ENCODE data around the gene FOXA1.

Gene FOXA1

DNA sequence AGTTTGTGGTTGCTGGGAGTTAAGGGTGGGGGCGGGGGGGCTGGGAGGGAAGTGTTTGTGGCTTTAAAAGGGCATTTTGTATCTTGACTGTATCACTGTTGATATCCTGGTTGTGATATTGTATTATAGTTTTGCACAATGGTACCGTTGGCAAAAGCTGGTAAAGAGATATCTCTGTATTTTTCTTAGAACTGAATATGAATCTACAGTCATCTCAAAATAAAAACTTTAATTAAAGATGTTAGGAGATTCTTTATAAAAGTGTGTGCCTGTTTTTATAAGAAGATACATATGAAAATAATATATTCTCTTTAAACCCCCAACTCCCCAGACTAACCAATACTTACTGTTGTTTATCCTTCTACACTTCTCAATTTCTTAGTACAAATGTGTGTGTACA lies 43.5 kb upstream of the FOXA1 start:
- Histone ChIP-seq H3K9me3 (replicated peaks; ENCODE audit: insufficient read depth, low read length) (no peaks in the 10 kb centered on the region), H3K4me3 (ENCODE audit: low read length) (no peak overlapping the region), H3K4me1 (ENCODE audit: low read length) (no peaks in the 10 kb centered on the region), H4K20me1 (ENCODE audit: insufficient read depth, low read length) (no peaks in the 10 kb centered on the region), H3K27ac (ENCODE audit: low read length) (no peak overlapping the region), H3K36me3 (replicated peaks; ENCODE audit: insufficient read depth, low read length) (no peaks in the 10 kb centered on the region), H3K9ac (ENCODE audit: low read length) (no peak overlapping the region), H3F3A (ENCODE audit: insufficient read depth, low read length) (no peaks in the 10 kb centered on the region), H3K27me3 (replicated peaks; ENCODE audit: insufficient read depth, low read length) (no peaks in the 10 kb centered on the region), H3K79me2 (ENCODE audit: low read length) (no peaks in the 10 kb centered on the region), H3K9me2 (replicated peaks; ENCODE audit: insufficient read depth, low read length) (no peaks in the 10 kb centered on the region), H2AFZ (ENCODE audit: low read length) (no peak overlapping the region), H3K4me2 (ENCODE audit: low read depth, low read length) (no peak overlapping the region)
- TF ChIP-seq, protein P1, sequence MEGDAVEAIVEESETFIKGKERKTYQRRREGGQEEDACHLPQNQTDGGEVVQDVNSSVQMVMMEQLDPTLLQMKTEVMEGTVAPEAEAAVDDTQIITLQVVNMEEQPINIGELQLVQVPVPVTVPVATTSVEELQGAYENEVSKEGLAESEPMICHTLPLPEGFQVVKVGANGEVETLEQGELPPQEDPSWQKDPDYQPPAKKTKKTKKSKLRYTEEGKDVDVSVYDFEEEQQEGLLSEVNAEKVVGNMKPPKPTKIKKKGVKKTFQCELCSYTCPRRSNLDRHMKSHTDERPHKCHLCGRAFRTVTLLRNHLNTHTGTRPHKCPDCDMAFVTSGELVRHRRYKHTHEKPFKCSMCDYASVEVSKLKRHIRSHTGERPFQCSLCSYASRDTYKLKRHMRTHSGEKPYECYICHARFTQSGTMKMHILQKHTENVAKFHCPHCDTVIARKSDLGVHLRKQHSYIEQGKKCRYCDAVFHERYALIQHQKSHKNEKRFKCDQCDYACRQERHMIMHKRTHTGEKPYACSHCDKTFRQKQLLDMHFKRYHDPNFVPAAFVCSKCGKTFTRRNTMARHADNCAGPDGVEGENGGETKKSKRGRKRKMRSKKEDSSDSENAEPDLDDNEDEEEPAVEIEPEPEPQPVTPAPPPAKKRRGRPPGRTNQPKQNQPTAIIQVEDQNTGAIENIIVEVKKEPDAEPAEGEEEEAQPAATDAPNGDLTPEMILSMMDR (IDR thresholded peaks at IDR 0.05; ENCODE audit: low read length), result no peak
- TF ChIP-seq EZH2 (optimal IDR thresholded peaks at IDR 0.05; ENCODE audit: low read depth, low read length) (no peak), EZH2phosphoT487 (IDR thresholded peaks at IDR 0.05; ENCODE audit: low read length) (no peak)
- DNase-seq, result no peak

DNA sequence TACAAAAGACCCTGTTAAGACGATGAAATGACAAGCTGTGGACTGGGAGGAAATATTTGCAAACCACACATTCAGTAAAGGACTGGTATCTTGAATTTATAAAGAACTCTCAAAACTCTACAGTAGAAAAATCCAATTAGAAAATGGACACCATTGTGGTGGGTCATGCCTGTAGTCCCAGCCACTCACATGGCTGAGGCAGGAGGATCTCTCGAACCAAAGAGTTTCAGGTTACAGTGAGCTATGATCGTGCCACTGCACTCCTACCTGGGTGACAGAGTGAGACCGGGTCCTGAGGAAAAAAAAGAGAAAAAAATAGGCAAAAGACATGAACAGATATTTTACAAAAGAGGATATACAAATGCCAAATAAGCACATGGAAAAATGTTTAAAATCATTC lies 42.3 kb upstream of the FOXA1 start:
- no peak overlapping the region for H2AFZ ChIP-seq (ENCODE audit: low read length)
- H3K79me2 ChIP-seq (ENCODE audit: low read length), result no peaks in the 10 kb centered on the region
- no peaks in the 10 kb centered on the region for H3F3A ChIP-seq (ENCODE audit: insufficient read depth, low read length)
- DNase-seq, result no peak
- no peaks in the 10 kb centered on the region for H3K4me1 ChIP-seq (ENCODE audit: low read length)
- H3K4me3 ChIP-seq (ENCODE audit: low read length), result no peak overlapping the region
- H4K20me1 ChIP-seq (ENCODE audit: insufficient read depth, low read length), result no peaks in the 10 kb centered on the region
- no peak for TF ChIP-seq EZH2phosphoT487 (IDR thresholded peaks at IDR 0.05; ENCODE audit: low read length)
- TF ChIP-seq, protein P1 (IDR thresholded peaks at IDR 0.05; ENCODE audit: low read length), result no peak
- TF ChIP-seq EZH2 (optimal IDR thresholded peaks at IDR 0.05; ENCODE audit: low read depth, low read length), result no peak
- H3K4me2 ChIP-seq (ENCODE audit: low read depth, low read length), result no peak overlapping the region
- no peaks in the 10 kb centered on the region for H3K9me3 ChIP-seq (replicated peaks; ENCODE audit: insufficient read depth, low read length)
- H3K27ac ChIP-seq (ENCODE audit: low read length), result no peak overlapping the region
- no peaks in the 10 kb centered on the region for H3K9me2 ChIP-seq (replicated peaks; ENCODE audit: insufficient read depth, low read length)
- no peaks in the 10 kb centered on the region for H3K36me3 ChIP-seq (replicated peaks; ENCODE audit: insufficient read depth, low read length)
- no peaks in the 10 kb centered on the region for H3K27me3 ChIP-seq (replicated peaks; ENCODE audit: insufficient read depth, low read length)
- no peak overlapping the region for H3K9ac ChIP-seq (ENCODE audit: low read length)

GRCh38 chr14:37625597-37626595 lies 30.8 kb upstream of the FOXA1 start:
- no peaks in the 10 kb centered on the region for H3K36me3 ChIP-seq (replicated peaks; ENCODE audit: insufficient read depth, low read length)
- H3K27ac ChIP-seq (ENCODE audit: low read length), result no peak overlapping the region
- H3K4me3 ChIP-seq (ENCODE audit: low read length), result no peak overlapping the region
- TF ChIP-seq, protein P1 (IDR thresholded peaks at IDR 0.05; ENCODE audit: low read length), result no peak
- TF ChIP-seq EZH2 (optimal IDR thresholded peaks at IDR 0.05; ENCODE audit: low read depth, low read length), result no peak
- no peaks in the 10 kb centered on the region for H3K4me1 ChIP-seq (ENCODE audit: low read length)
- no peaks in the 10 kb centered on the region for H3K9me2 ChIP-seq (replicated peaks; ENCODE audit: insufficient read depth, low read length)
- H3K27me3 ChIP-seq (replicated peaks; ENCODE audit: insufficient read depth, low read length), result no peaks in the 10 kb centered on the region
- no peaks in the 10 kb centered on the region for H3K9me3 ChIP-seq (replicated peaks; ENCODE audit: insufficient read depth, low read length)
- H4K20me1 ChIP-seq (ENCODE audit: insufficient read depth, low read length), result no peaks in the 10 kb centered on the region
- no peaks in the 10 kb centered on the region for H3K79me2 ChIP-seq (ENCODE audit: low read length)
- H3K4me2 ChIP-seq (ENCODE audit: low read depth, low read length), result no peak overlapping the region
- no peak for DNase-seq
- no peaks in the 10 kb centered on the region for H3F3A ChIP-seq (ENCODE audit: insufficient read depth, low read length)
- no peak overlapping the region for H2AFZ ChIP-seq (ENCODE audit: low read length)
- H3K9ac ChIP-seq (ENCODE audit: low read length), result no peak overlapping the region

All from MM.1S (cell line).